NB4 (cell line): ENCODE measurements around the gene CSNK1A1.

Experiments used
- POLR2A ChIP-seq: IDR thresholded peaks from 2 replicates; pipeline ENCODE4 v1.6.1; 2011; ENCODE audit warnings: mild to moderate bottlenecking; ENCODE audit not compliant: insufficient read length; ENCODE audit errors: extremely low read depth
- TF ChIP-seq, protein P1 (sequence below): IDR thresholded peaks from one replicate; pipeline ENCODE4 v1.5.1; 2012; ENCODE audit warnings: low read depth, low read length

DNA sequence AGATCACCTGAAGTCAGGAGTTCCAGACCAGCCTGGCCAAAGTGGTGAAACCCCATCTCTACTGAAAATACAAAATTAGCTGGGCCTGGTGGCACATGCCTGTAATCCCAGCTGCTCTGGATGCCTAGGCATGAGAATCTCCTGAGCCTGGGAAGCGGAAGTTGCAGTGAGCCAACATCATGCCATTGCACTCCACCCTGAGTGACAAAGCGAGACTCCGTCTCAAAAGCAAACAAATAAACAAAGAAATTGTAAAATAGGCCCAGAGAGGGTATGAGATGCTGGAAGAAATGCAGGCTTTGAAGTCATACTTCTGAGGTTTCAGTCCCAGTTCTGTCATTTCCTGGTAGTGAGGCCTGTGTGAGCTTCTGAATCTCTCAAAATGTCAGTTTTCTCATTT lies 24.8 kb upstream of the CSNK1A1 start:
- TF ChIP-seq, protein P1, sequence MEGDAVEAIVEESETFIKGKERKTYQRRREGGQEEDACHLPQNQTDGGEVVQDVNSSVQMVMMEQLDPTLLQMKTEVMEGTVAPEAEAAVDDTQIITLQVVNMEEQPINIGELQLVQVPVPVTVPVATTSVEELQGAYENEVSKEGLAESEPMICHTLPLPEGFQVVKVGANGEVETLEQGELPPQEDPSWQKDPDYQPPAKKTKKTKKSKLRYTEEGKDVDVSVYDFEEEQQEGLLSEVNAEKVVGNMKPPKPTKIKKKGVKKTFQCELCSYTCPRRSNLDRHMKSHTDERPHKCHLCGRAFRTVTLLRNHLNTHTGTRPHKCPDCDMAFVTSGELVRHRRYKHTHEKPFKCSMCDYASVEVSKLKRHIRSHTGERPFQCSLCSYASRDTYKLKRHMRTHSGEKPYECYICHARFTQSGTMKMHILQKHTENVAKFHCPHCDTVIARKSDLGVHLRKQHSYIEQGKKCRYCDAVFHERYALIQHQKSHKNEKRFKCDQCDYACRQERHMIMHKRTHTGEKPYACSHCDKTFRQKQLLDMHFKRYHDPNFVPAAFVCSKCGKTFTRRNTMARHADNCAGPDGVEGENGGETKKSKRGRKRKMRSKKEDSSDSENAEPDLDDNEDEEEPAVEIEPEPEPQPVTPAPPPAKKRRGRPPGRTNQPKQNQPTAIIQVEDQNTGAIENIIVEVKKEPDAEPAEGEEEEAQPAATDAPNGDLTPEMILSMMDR: no peak
- TF ChIP-seq POLR2A: no peak
